ENCODE measurements around the gene LAMA2. TPM values are rescaled to one million over a fixed set of nuclear protein-coding genes. Genes with fewer than 3 reads are reported as not detected.

The LAMA2 gene
- total and polyA plus RNA-seq, 2 of the 13 experiments (the other 11 are each of a cell fraction or from before 2014, with no cell fraction given): 0.11 to 0.28 TPM

DNA sequence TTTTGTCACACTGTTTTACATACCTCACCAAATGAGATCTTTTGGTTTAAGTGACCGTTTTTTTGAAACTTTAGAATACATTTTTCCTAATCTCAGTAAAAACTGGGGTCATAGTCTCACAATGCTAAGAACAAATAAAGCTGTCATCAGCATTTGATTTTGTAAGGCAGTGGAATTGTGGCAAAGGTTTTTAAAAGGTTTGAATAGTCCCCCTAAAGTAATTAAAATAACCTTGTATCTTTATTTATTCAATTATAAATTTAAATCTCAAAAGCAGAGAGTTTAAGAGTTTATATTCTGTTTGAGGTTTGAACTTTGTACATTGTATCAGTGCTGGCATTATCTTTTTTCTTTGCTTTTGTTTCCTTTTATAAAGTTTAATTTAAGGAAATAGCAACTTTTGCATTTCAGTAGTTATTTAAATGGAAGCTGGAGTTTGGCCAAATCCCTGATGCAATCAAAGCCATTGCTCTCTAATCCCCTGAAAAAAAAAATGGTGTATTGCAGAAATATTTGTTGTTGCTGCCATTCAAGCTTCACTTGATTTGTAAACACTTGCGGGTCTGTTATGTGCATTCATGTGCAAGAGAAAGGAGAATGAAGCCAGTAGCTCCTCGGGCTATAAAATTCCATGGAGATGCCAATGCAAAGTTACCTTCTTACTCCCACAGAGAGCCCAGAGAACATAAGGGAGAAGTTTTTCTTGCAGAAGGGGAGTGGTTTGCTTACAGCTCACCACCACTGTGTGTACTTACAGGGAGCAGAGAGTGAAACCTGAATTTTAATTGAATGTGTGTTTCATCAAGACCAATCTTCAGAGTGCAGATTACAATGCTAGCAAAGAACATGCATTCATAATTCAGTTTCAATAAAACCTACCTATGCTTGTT lies 435.2 kb downstream of the LAMA2 start:
- POLR2A ChIA-PET: no interaction called here
- Histone ChIP-seq H4K20me1 (ENCODE audit: insufficient read depth, low read length) (no peaks in the 10 kb centered on the region), H2AFZ (ENCODE audit: low read length) (no peak overlapping the region), H3K4me3 (replicated peaks in 1 of 3; ENCODE audit: insufficient read depth in 1 of 3, low read depth in 2 of 3, low read length in 3 of 3) (no peak overlapping the region), H3K4me1 (ENCODE audit: insufficient read depth, low read length) (no peaks in the 10 kb centered on the region), H3K79me2 (ENCODE audit: insufficient read depth, low read length) (no peaks in the 10 kb centered on the region), H3K27me3 (ENCODE audit: control insufficient read depth in 1 of 2, insufficient read depth in 2 of 2, low read length in 2 of 2) (no peaks in the 10 kb centered on the region), H3K4me2 (ENCODE audit: low read depth, low read length) (no peak overlapping the region), H3K9ac (ENCODE audit: insufficient read depth, low read depth, low read length) (no peak overlapping the region), H3K27ac (ENCODE audit: extremely low read length, insufficient read depth, low read length) (no peak overlapping the region), H3K9me3 (ENCODE audit: low read length) (no peaks in the 10 kb centered on the region), H3K36me3 (replicated peaks in 1 of 2; ENCODE audit: control insufficient read depth in 1 of 2, insufficient read depth in 2 of 2, low read length in 2 of 2) (no peaks in the 10 kb centered on the region)
- DNase-seq (ENCODE audit: low spot score): no peak
- intact Hi-C loops (cut with micrococcal nuclease; ENCODE audit: unreplicated experiment): no loop called here
- in situ Hi-C loops (cut with HindIII; ENCODE audit: extremely low pct_ligation_motif_present, low pct_unique_long_range_greater_than_20kb): no loop called here
- FAIRE-seq: no peak
- CTCF ChIA-PET (ENCODE audit: low intra/inter-chr PET ratio, low total read pairs): no interaction called here
- no TSS peak for BruUV-seq (replicated peaks)
- 0% methylated on average over 3 of the region's 3 CpGs for WGBS (ENCODE audit: low lambda C conversion rate)
- no peak for ATAC-seq
- TF ChIP-seq ZNF775 (CRISPR knock-in tag; IDR thresholded peaks at IDR 0.05; ENCODE audit: borderline replicate concordance): no peak
- TF ChIP-seq HDAC2 (CRISPR knock-in tag; IDR thresholded peaks at IDR 0.05): no peak
- TF ChIP-seq ZNF746 (CRISPR knock-in tag; IDR thresholded peaks at IDR 0.05): no peak
- TF ChIP-seq, protein P1, sequence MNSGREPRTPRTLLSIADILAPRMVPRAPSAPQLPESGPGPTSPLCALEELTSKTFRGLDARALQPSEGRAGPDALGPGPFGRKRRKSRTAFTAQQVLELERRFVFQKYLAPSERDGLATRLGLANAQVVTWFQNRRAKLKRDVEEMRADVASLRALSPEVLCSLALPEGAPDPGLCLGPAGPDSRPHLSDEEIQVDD (CRISPR knock-in tag; IDR thresholded peaks at IDR 0.05; ENCODE audit: borderline replicate concordance): no peak
- no peak for TF ChIP-seq ZNF557 (CRISPR knock-in tag; IDR thresholded peaks at IDR 0.05)
- TF ChIP-seq, protein P2, sequence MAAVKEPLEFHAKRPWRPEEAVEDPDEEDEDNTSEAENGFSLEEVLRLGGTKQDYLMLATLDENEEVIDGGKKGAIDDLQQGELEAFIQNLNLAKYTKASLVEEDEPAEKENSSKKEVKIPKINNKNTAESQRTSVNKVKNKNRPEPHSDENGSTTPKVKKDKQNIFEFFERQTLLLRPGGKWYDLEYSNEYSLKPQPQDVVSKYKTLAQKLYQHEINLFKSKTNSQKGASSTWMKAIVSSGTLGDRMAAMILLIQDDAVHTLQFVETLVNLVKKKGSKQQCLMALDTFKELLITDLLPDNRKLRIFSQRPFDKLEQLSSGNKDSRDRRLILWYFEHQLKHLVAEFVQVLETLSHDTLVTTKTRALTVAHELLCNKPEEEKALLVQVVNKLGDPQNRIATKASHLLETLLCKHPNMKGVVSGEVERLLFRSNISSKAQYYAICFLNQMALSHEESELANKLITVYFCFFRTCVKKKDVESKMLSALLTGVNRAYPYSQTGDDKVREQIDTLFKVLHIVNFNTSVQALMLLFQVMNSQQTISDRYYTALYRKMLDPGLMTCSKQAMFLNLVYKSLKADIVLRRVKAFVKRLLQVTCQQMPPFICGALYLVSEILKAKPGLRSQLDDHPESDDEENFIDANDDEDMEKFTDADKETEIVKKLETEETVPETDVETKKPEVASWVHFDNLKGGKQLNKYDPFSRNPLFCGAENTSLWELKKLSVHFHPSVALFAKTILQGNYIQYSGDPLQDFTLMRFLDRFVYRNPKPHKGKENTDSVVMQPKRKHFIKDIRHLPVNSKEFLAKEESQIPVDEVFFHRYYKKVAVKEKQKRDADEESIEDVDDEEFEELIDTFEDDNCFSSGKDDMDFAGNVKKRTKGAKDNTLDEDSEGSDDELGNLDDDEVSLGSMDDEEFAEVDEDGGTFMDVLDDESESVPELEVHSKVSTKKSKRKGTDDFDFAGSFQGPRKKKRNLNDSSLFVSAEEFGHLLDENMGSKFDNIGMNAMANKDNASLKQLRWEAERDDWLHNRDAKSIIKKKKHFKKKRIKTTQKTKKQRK (IDR thresholded peaks at IDR 0.05; ENCODE audit: low read length): no peak
- no peak for TF ChIP-seq ZSCAN22 (CRISPR knock-in tag; IDR thresholded peaks at IDR 0.05)
- TF ChIP-seq, protein P3, sequence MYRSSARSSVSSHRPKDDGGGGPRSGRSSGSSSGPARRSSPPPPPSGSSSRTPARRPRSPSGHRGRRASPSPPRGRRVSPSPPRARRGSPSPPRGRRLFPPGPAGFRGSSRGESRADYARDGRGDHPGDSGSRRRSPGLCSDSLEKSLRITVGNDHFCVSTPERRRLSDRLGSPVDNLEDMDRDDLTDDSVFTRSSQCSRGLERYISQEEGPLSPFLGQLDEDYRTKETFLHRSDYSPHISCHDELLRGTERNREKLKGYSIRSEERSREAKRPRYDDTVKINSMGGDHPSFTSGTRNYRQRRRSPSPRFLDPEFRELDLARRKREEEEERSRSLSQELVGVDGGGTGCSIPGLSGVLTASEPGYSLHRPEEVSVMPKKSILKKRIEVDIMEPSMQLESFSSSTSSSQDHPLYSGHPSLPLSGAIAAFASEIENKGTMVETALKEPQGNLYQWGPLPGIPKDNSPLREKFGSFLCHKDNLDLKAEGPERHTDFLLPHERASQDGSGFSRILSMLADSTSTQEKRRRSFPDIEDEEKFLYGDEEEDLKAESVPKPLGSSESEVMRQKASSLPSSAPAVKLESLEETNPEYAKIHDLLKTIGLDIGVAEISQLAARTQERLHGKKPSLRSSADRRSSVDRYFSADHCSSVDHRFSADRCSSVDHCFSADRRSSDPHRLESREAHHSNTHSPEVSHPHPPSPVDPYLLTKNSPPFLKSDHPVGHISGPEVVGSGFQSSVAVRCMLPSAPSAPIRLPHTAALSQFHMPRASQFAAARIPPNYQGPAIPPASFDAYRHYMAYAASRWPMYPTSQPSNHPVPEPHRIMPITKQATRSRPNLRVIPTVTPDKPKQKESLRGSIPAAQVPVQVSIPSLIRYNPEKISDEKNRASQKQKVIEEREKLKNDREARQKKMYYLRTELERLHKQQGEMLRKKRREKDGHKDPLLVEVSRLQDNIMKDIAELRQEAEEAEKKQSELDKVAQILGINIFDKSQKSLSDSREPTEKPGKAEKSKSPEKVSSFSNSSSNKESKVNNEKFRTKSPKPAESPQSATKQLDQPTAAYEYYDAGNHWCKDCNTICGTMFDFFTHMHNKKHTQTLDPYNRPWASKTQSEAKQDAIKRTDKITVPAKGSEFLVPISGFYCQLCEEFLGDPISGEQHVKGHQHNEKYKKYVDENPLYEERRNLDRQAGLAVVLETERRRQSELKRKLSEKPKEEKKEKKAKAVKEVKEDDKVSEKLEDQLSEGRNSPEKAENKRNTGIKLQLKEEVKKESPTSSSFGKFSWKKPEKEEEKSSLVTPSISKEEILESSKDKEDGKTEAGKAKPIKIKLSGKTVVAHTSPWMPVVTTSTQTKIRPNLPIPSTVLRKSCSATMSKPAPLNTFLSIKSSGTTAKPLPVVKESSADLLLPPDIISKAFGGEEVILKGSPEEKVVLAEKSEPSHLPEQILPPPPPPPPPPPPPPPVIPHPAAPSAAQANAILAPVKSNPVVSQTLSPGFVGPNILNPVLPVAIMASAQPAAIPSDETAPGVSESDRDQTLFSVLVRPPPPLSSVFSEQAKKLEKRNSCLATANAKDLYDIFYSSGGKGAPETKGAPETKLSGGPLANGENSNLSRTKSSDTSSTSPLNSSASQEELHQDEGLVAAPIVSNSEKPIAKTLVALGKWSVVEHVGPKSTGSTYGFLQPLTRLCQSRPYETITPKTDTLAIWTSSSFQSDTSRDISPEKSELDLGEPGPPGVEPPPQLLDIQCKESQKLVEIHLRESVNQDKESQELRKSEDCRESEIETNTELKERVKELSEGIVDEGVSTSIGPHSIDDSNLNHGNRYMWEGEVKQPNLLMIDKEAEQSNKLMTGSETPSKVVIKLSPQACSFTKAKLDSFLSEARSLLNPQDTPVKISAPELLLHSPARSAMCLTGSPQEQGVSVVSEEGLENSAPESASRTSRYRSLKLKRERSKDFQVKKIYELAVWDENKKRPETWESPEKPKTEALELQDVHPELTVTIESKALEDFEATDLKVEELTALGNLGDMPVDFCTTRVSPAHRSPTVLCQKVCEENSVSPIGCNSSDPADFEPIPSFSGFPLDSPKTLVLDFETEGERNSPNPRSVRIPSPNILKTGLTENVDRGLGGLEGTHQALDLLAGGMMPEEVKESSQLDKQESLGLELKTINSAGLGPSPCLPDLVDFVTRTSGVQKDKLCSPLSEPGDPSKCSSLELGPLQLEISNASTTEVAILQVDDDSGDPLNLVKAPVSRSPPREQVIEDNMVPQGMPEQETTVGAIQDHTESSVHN (CRISPR knock-in tag; IDR thresholded peaks at IDR 0.05): no peak
- TF ChIP-seq NCOR1 (IDR thresholded peaks at IDR 0.05; ENCODE audit: borderline replicate concordance, low read length): no peak
- TF ChIP-seq KAT7 (CRISPR knock-in tag; IDR thresholded peaks at IDR 0.05; ENCODE audit: borderline replicate concordance): no peak

All from HepG2 (cell line).